IPS-18c (cell line): Measurements from ENCODE around the gene PVALEF.

ENCODE experiments used
- H3K4me3 ChIP-seq: 2 replicates; pipeline ENCODE4 v1.7.0; 2013; ENCODE audit warnings: low read depth, mild to moderate bottlenecking, low read length, moderate library complexity; ENCODE audit not compliant: insufficient read depth
- H3K9me3 ChIP-seq: one replicate; pipeline ENCODE4 v1.6.1; 2013; ENCODE audit warnings: mild to moderate bottlenecking, low read length, moderate library complexity; ENCODE audit not compliant: control insufficient read depth, insufficient read depth

The PVALEF gene

GRCh38 chr17:81183807-81184206 lies 18.5 kb downstream of the PVALEF start:
- Histone ChIP-seq H3K9me3 (peaks cover 2% of the 10 kb centered on the region), H3K4me3 (no peak overlapping the region)

GRCh38 chr17:81184555-81184954 lies 19.2 kb downstream of the PVALEF start:
- peaks cover 2% of the 10 kb centered on the region for H3K9me3 ChIP-seq
- no peak overlapping the region for H3K4me3 ChIP-seq

GRCh38 chr17:81186203-81186602 lies 20.9 kb downstream of the PVALEF start:
- H3K9me3 ChIP-seq: peaks cover 2% of the 10 kb centered on the region
- no peak overlapping the region for H3K4me3 ChIP-seq

- no peak overlapping the region for H3K4me3 ChIP-seq
Measured at GRCh38 chr17:81187120-81187519, 21.8 kb downstream of the PVALEF start.

GRCh38 chr17:81187586-81188490 lies 22.5 kb downstream of the PVALEF start:
- no peak overlapping the region for H3K4me3 ChIP-seq
- H3K9me3 ChIP-seq: peaks cover 2% of the 10 kb centered on the region

More at GRCh38 chr17:81187120-81187519, 21.8 kb downstream of the PVALEF start:
- H3K9me3 ChIP-seq: peaks cover 2% of the 10 kb centered on the region

- no peak overlapping the region for H3K4me3 ChIP-seq
- peaks cover 2% of the 10 kb centered on the region for H3K9me3 ChIP-seq
Measured at GRCh38 chr17:81188491-81188840, 23.2 kb downstream of the PVALEF start.

GRCh38 chr17:81189016-81189415 lies 23.7 kb downstream of the PVALEF start:
- Histone ChIP-seq H3K4me3 (no peak overlapping the region), H3K9me3 (peaks cover 2% of the 10 kb centered on the region)

GRCh38 chr17:81189670-81190530 lies 24.6 kb downstream of the PVALEF start:
- no peak overlapping the region for H3K4me3 ChIP-seq
- H3K9me3 ChIP-seq: no peaks in the 10 kb centered on the region

GRCh38 chr17:81190591-81190990 lies 25.3 kb downstream of the PVALEF start:
- Histone ChIP-seq H3K4me3 (no peak overlapping the region), H3K9me3 (no peaks in the 10 kb centered on the region)

- no peak overlapping the region for H3K4me3 ChIP-seq
- H3K9me3 ChIP-seq: no peaks in the 10 kb centered on the region
Measured at GRCh38 chr17:81191116-81191515, 25.8 kb downstream of the PVALEF start.

- Histone ChIP-seq H3K9me3 (no peaks in the 10 kb centered on the region), H3K4me3 (no peak overlapping the region)
Measured at GRCh38 chr17:81191646-81192045, 26.3 kb downstream of the PVALEF start.

GRCh38 chr17:81192386-81193050 lies 27.2 kb downstream of the PVALEF start:
- no peak overlapping the region for H3K4me3 ChIP-seq
- H3K9me3 ChIP-seq: no peaks in the 10 kb centered on the region

- Histone ChIP-seq H3K4me3 (no peak overlapping the region), H3K9me3 (no peaks in the 10 kb centered on the region)
Measured at GRCh38 chr17:81193051-81193410, 27.7 kb downstream of the PVALEF start.

GRCh38 chr17:81193470-81194224 lies 28.3 kb downstream of the PVALEF start:
- Histone ChIP-seq H3K4me3 (no peak overlapping the region), H3K9me3 (no peaks in the 10 kb centered on the region)

- no peak overlapping the region for H3K4me3 ChIP-seq
- H3K9me3 ChIP-seq: no peaks in the 10 kb centered on the region
Measured at GRCh38 chr17:81194225-81194760, 29.0 kb downstream of the PVALEF start.

- H3K4me3 ChIP-seq: no peak overlapping the region
- no peaks in the 10 kb centered on the region for H3K9me3 ChIP-seq
Measured at GRCh38 chr17:81194941-81195901, 29.9 kb downstream of the PVALEF start.
